Stimulated activated CD4-positive, alpha-beta T cell treated with anti-CD3 and anti-CD28 coated beads, Interleukin-2, amount 100 ng/mL, for 24 hours (primary cell): ENCODE results near the gene RNF175.
"Not testable (repeated sequence)": the region's sequence is repeated elsewhere in the genome, so short reads cannot be mapped to it uniquely, and the experiment has no call there.

Experiments
- DNase-seq, 2 donors: peaks; one replicate each; pipeline ENCODE4 v3.0.0-alpha.2; 2020

The RNF175 gene

DNA sequence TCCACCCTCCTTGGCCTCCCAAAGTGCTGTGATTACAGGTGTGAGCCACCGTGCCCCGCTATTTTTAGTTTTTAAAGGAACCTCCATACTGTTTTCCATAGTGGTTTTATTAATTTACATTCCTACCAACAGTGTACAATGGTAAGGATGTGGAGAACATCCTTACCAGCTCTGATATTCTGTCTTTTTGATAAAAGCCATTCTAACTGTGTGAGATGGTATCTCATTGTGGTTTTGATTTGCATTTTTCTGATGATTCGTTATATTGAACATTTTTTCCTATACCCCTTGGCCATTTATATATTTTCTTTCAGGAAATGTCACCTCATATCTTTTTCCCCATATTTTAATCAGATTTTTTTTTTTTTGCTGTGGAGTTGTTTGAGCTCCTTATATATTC lies 90.0 kb downstream of the RNF175 start:
- no peak for DNase-seq

GRCh38 chr4:153668647-153669046 lies 91.2 kb downstream of the RNF175 start:
- no peak for DNase-seq

- not testable (repeated sequence) for DNase-seq
Observed at GRCh38 chr4:153666505-153666904, 93.3 kb downstream of the RNF175 start.

- no peak for DNase-seq
Observed at GRCh38 chr4:153663667-153664066, 96.2 kb downstream of the RNF175 start.

GRCh38 chr4:153661908-153662307 lies 97.9 kb downstream of the RNF175 start:
- DNase-seq, result no peak

DNA sequence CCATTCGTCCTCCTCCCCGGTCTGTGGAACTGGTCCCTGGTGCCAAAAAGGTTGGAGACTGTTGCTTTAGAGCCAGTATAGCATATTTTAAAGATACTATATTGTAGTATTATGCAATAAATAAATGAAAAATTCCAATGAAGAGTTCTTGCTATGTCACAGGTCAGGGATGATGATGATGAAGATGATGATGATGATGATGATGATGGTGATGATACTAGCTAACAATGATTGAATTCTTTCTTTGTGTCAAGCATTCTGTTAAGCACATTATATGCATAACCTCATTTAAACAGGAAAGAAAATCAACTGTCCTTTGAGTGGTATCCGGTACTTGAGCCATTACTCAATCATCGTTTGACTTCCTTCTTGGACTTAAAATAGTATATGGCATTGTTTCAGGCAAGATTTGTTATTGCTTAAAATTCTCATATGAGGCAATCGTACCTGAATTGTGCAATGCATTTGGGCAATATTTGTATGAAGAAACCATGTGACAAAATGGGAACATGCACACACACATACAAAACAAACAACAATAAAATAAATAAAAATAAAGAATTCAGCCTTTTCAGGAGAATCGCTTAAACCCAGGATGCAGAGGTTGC lies 98.5 kb downstream of the RNF175 start:
- no peak for DNase-seq
